ENCODE results near the gene SYT6. TPM values are rescaled to one million over a fixed set of nuclear protein-coding genes. Genes with fewer than 3 reads are reported as not detected.

Gene SYT6
- total RNA-seq, 1 donor from 2014 or later = 12.6 TPM

Other genes starting within 250 kb of the SYT6 start
- 27.3 TPM for gene AP4B1, start 249.1 kb downstream of the SYT6 start, total RNA-seq
- 6.5 TPM for gene DCLRE1B, start 248.5 kb downstream of the SYT6 start, total RNA-seq
- 35.5 TPM for gene HIPK1, start 224.5 kb downstream of the SYT6 start, total RNA-seq
- gene OLFML3, start 174.4 kb downstream of the SYT6 start, total RNA-seq = 17.5 TPM